Cerebellar cortex (tissue), 1 donor: ENCODE results near the gene NR2C1.
A peak's percentile ranks its signal among the peaks of the same experiment; 100 is the strongest.
"Not testable (repeated sequence)": the region's sequence is repeated elsewhere in the genome, so short reads cannot be mapped to it uniquely, and the experiment has no call there.

Source experiments
- DNase-seq: peaks from one replicate; pipeline ENCODE4 v3.0.0-alpha.2; 2015; ENCODE audit warnings: low spot score

NR2C1 gene

GRCh38 chr12:95072900-95073697 is at the start of gene NR2C1:
Gene NR2C1, minus strand, starts transcription at chr12:95073618. Its CDS starts 6,234 bp downstream, at chr12:95067384.
- DNase-seq = peak; percentile 96

DNA sequence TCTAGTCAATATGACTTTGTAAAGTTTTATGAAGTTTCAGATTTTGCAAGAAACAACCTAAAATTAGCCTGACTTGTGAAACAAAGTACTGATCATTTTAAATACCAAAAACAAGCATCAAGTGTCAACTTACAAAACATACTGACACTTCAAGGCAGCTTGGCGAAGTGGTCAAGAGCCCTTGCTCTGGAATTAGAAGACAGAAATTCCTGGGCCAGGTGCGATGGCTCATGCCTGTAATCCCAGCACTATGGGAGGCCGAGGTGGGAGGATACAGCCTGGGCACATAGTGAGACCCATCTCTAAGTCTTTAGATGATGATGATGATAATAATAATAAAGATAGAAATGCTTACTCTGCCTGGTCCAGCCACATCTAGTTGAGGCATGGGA is 45.4 kb upstream of the NR2C1 start:
- no peak for DNase-seq

DNA sequence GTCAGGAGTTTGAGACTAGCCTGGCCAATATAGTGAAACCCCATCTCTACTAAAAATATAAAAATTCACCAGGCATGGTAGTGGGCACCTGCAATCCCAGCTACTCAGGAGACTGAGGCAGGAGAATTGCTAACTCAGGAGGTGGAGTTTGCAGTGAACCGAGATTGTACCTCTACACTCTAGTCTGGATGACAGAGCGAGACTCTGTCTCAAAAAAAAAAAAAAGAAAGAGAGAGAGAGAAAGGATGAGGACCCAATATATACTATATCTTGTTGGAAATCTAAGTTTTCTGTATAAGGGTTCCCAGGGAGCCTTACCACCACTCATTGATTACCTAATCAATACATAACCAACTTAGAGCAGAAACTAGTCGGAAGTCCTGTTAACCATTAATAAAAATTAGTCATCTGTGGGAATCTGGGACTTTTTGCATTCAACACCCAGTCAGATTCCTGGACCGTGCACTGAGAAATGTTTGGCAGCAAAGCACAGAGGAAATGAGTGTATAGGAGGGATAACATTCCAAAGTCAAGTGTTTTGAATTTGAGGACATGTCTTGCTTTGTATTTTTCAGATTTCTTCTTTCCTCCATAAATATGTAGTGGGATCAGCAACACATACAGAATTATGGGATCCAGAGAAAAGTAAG is 44.8 kb upstream of the NR2C1 start:
- DNase-seq = no peak

GRCh38 chr12:95117178-95117599 is 43.8 kb upstream of the NR2C1 start:
- peak; percentile 91 for DNase-seq

- no peak for DNase-seq
Measured at GRCh38 chr12:95116773-95117172, 43.4 kb upstream of the NR2C1 start.

- no peak for DNase-seq
Measured at GRCh38 chr12:95116341-95116740, 42.9 kb upstream of the NR2C1 start.

DNA sequence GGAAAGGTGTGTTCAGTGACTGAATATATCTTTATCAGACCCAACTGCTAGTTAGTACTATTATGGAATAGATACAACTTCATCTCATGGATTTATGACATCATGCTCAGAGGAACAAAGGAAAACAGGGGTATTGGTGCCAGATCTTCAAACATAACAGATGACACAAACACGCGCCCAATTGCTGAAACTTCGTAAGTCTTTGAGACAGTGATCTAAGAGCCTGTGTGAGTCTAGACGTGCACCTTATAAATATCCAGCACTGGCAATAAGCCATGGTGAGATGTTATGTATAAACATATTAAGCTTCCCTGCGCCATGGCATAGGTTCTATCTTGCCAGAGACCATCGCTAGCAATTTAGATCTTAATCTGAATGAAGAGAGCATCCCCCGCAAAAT is 42.2 kb upstream of the NR2C1 start:
- no peak for DNase-seq

DNA sequence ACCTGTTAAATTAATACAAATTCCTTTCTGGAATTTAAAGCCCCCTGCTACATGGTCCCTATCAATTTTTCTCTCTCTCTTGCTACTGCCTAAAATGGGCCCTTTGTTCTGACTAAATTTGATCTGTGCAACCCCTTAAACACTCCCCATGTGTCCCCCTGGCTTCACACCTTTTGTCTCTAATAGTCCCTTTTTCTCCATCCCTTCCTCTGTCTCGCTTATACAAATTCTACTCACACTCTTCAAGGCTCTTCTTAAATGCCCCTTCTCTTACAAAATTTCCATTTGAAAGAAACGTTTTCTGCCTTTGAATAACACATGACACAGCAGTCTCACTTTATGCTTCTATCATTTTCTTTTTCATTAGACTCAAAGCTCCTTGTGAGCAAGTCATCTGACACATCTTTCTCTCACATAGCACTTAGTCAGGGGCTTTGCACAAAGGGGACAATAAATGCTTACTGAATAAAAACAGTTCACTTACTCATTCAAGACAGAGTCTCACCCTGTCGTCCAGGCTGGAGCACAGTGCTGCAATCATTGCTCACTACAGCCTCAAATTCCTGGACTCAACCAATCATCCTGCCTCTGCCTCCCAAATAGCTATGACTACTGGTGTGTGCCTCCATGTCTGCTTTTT is 41.5 kb upstream of the NR2C1 start:
- no peak for DNase-seq

GRCh38 chr12:95107362-95107761 is 33.9 kb upstream of the NR2C1 start:
- DNase-seq = no peak

- DNase-seq = no peak
Measured at GRCh38 chr12:95105540-95105939, 32.1 kb upstream of the NR2C1 start.

DNA sequence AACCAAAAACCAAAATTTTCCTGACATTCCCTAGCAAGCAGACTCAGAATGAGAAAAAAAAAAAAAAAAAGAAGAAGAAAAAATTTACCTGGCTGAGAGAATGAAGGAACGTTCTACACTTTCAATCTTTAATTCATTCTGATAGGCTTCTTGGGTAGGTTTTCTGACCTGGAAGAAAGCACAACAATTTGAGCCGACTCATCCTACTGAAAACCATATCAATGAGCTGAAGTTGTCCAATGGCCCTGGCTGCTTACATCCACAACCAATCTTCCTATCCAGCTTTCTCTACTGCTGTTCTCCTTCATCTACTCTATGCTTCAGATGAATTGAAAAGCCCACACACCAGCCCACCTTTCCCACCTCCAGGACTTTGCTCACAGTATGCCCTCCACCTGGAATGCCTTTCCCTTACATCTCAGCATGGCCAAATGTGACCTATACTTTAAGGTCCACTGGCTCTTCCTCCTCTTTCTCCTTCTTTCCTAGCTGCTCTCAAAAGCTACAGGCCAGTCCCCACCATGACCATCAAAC is 31.6 kb upstream of the NR2C1 start:
- DNase-seq = no peak

- no peak for DNase-seq
Measured at GRCh38 chr12:95102916-95103671, 29.7 kb upstream of the NR2C1 start.

- DNase-seq = not testable (repeated sequence)
Measured at GRCh38 chr12:95101957-95102356, 28.5 kb upstream of the NR2C1 start.

- DNase-seq = no peak
Measured at GRCh38 chr12:95100264-95101190, 27.1 kb upstream of the NR2C1 start.

- DNase-seq = no peak
Measured at GRCh38 chr12:95099270-95099790, 25.9 kb upstream of the NR2C1 start.

GRCh38 chr12:95096852-95097251 is 23.4 kb upstream of the NR2C1 start:
- DNase-seq = peak; percentile 97

DNA sequence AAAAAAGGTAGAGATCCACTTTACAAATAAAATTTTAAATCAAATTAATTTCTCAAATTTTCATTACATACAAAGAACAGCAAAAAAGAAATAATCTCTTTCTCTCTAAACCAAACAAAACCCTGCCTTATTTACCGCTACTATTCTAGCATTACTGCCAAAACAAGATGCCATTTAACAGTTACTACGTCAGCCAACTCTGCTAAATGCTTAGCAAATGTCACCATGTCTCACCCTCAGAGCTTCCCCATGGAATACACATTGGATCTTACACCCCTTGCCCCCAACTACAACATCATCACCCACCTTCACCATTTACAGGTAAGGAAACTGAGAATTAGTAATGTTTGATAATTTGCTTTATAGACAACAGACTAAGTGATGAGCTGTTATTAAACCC is 23.0 kb upstream of the NR2C1 start:
- peak; percentile 55 for DNase-seq

DNA sequence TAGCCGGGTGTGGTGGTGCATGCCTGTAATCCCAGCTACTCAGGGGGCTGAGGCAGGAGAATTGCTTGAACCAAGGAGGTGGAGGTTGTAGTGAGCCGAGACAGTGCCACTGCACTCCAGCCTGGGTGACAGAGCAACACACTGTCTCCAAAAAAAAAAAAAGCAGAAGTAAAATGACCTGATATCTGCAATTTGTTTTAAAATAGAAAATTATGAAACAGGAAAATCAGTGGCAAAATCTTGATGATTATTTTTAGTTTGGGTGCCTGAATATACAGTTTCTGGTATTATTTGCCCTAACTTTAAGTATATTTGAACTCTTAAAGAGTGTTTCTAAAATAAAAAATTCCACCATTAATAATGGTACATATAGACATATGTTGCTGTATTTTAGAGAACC is 22.4 kb upstream of the NR2C1 start:
- not testable (repeated sequence) for DNase-seq

DNA sequence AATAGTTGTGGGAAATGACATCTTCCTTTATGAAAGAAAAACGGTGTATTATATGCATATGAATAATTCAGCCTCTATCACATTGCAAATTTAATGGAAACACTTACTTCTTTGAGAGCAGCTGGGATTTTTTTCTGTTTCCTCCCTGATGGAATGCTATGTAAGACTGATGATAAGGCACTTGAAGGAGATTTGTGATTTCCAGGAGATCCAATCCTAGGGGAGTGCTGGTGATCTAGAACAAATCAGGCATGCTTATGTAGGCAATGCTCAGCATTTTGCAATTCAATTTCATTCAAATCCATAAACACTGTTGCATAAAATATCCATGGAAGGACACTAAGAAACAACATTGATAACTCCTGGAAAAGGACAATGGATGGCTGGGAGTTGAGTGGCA is 16.0 kb upstream of the NR2C1 start:
- DNase-seq = no peak

GRCh38 chr12:95088379-95088778 is 15.0 kb upstream of the NR2C1 start:
- DNase-seq = no peak

GRCh38 chr12:95085612-95086011 is 12.2 kb upstream of the NR2C1 start:
- no peak for DNase-seq
